Heart left ventricle (tissue), 13 donors: ENCODE measurements around the gene SIX2.

ENCODE experiments used
- POLR2A ChIP-seq, 2 donors: fragments of 450-650 bp; IDR thresholded peaks; one replicate each; pipeline ENCODE4 v1.6.1; 2017; ENCODE audit warnings: antibody characterized with exemption in 2 of 2, mild to moderate bottlenecking in 2 of 2, moderate library complexity in 2 of 2
- TF ChIP-seq, protein P1 (sequence below), 12 donors: fragments of 200-600 bp; sonication (generic) in 4 of 12; IDR thresholded peaks; one replicate each; pipeline versions ENCODE4 v1.5.0 to v1.8.0; 2018 to 2022; ENCODE audit warnings: antibody characterized with exemption in 12 of 12, mild to moderate bottlenecking in 5 of 12
- donor health status: ischemic (EF 13 %, LVEDD 7.1; RV severe dilation, severe dysfunction).
- donor health status: DM: no; HTN: yes; CAD: no.
- donor health status: DM: no; HTN: no; CAD: no.
- donor health status: ischemic (EF 25% LVEDD 6.9; RV normal size, moderate dysfunction).
- donor health status: ischemic (EF 25% LVEDD 5.7; RV mildly dilated, moderate dysfunction).
- donor health status: ischemic (EF 35%, LVEDD 5.7; RV mildly dilated, moderate dysfunction).
- donor health status: nonischemic (EF 11% LVEDD 7.7; RV severe dilation, severe dysfunction).
- donor health status: DM: yes; HTN: yes; CAD: no.
- donor health status: PGD.
- donor health status: ischemic (EF 29% LVEDD 5.4; RV normal size, mild dysfunction).
- donor health status: nonischemic (EF 23%, LVEDD 6.1; RV moderate dilation, normal function).

DNA sequence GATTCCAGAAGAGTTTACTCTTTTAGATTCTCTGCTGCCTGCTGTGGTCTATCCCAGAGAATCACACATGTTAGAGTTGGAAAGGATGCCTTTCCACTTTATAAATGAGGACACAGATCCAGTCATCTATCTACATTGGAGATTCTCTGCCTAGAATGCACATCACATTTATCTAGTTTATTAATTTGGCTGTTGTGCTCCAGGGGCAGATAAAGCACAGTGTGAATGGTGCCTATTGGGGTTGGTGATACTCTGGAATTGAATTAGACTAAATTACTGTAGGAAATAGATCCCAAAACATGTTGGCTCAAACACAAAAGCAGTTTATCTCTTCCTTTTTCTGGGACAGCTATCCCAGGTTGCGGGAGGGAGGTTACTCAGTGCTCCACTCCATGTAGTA, 14.9 kb downstream of the SIX2 start:
- no peak for TF ChIP-seq POLR2A (IDR thresholded peaks at IDR 0.05)
- TF ChIP-seq, protein P1, sequence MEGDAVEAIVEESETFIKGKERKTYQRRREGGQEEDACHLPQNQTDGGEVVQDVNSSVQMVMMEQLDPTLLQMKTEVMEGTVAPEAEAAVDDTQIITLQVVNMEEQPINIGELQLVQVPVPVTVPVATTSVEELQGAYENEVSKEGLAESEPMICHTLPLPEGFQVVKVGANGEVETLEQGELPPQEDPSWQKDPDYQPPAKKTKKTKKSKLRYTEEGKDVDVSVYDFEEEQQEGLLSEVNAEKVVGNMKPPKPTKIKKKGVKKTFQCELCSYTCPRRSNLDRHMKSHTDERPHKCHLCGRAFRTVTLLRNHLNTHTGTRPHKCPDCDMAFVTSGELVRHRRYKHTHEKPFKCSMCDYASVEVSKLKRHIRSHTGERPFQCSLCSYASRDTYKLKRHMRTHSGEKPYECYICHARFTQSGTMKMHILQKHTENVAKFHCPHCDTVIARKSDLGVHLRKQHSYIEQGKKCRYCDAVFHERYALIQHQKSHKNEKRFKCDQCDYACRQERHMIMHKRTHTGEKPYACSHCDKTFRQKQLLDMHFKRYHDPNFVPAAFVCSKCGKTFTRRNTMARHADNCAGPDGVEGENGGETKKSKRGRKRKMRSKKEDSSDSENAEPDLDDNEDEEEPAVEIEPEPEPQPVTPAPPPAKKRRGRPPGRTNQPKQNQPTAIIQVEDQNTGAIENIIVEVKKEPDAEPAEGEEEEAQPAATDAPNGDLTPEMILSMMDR (IDR thresholded peaks at IDR 0.05): no peak
